HG03060 (cell line): Measurements from ENCODE around the gene HS1BP3.

ENCODE experiments used
- ATAC-seq: cut with Tn5 transposase; IDR thresholded peaks from one replicate; pipeline ENCODE4 v1.9.1; 2021; ENCODE audit warnings: low read depth, moderate number of reproducible peaks; ENCODE audit not compliant: unreplicated experiment

Gene HS1BP3

DNA sequence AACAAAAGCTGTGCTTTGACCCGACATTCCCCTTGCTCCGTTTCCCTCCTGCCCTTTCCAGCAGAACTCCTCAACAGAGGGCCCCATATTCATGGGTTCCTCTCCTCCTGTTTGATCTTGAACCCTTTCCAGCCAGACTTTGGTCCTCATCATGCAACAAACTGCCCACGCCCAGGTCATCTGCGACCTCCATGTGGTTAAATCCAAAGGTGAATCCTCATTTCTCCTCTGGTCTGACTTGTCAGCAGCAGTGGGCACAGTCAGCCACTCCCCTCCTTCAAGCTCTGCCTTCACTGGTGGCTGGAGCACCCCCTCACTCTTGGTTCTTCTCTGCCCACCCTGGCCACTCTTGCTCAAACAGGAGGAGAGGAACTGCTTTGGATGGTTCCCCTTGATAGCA lies 2.7 kb downstream of the HS1BP3 start:
- ATAC-seq, result no peak

- ATAC-seq, result no peak
Measured at GRCh38 chr2:20647738-20648137, 3.2 kb downstream of the HS1BP3 start.

- no peak for ATAC-seq
Measured at GRCh38 chr2:20647211-20647610, 3.7 kb downstream of the HS1BP3 start.

GRCh38 chr2:20646446-20646845 lies 4.5 kb downstream of the HS1BP3 start:
- ATAC-seq, result no peak

DNA sequence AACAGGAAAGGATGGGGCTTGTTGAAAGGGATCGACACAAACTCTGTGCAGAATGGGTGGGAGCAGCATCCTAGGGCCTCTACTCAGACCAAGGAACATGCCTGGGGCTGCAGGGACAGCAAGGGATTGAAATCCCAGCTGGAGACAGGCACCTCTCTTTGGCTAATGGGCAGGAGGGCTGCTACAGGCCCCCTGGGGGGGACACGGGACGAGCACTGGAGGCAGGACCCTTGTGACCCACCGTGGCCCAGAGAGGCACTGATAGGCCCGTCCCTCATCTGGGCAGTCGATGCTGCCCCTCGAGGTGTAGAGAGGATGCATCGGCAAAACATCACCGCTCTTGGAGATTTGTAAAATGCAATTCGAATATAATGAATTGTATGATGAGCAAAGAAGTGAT lies 5.1 kb downstream of the HS1BP3 start:
- no peak for ATAC-seq

GRCh38 chr2:20645301-20645701 lies 5.6 kb downstream of the HS1BP3 start:
- no peak for ATAC-seq

GRCh38 chr2:20643826-20644225 lies 7.1 kb downstream of the HS1BP3 start:
- ATAC-seq, result no peak

- no peak for ATAC-seq
Measured at GRCh38 chr2:20643060-20643459, 7.8 kb downstream of the HS1BP3 start.

GRCh38 chr2:20642055-20642971 lies 8.6 kb downstream of the HS1BP3 start:
- ATAC-seq, result peak; percentile 88

- no peak for ATAC-seq
Measured at GRCh38 chr2:20641123-20641985, 9.5 kb downstream of the HS1BP3 start.

- no peak for ATAC-seq
Measured at GRCh38 chr2:20640411-20641122, 10.3 kb downstream of the HS1BP3 start.

DNA sequence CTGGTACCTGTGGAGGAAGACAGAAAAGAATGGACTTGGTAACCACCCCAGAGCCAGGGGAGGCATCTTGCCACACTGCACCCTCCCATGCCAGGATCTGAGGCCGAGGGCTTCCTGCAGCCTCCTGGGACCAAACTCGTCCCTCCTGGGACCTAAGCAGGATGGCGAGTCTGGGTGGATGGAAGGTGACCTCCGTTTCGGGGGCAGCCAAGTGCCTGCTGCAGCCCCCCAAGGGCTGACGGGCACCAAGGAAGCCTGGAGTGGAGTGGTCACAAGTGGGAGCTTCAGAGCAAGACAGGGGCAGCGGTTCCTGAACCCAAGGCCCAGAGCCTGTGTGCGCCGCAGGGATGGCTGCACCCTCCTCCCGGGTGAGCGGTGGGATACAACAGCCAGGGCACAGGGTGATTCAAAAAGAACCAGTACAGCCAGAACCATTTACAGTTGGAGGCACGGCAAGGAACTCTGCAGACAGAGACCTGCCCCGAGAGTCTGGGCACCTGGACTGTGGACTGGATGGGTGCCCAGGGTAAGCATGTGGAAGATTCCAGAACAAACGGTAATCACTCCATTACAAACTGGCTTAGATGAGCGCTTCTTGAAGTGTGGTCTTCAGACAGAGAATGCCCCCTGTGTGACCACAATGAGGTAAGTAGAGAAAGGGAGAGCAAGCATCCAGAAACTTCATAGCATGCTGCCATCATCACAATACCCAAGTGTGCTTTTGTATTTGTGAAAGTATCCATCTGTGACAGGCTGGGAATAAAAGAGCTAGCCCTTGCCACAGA lies 12.1 kb downstream of the HS1BP3 start:
- ATAC-seq, result no peak

- ATAC-seq, result no peak
Measured at GRCh38 chr2:20638014-20638413, 12.9 kb downstream of the HS1BP3 start.

GRCh38 chr2:20637147-20637546 lies 13.8 kb downstream of the HS1BP3 start:
- ATAC-seq, result no peak

DNA sequence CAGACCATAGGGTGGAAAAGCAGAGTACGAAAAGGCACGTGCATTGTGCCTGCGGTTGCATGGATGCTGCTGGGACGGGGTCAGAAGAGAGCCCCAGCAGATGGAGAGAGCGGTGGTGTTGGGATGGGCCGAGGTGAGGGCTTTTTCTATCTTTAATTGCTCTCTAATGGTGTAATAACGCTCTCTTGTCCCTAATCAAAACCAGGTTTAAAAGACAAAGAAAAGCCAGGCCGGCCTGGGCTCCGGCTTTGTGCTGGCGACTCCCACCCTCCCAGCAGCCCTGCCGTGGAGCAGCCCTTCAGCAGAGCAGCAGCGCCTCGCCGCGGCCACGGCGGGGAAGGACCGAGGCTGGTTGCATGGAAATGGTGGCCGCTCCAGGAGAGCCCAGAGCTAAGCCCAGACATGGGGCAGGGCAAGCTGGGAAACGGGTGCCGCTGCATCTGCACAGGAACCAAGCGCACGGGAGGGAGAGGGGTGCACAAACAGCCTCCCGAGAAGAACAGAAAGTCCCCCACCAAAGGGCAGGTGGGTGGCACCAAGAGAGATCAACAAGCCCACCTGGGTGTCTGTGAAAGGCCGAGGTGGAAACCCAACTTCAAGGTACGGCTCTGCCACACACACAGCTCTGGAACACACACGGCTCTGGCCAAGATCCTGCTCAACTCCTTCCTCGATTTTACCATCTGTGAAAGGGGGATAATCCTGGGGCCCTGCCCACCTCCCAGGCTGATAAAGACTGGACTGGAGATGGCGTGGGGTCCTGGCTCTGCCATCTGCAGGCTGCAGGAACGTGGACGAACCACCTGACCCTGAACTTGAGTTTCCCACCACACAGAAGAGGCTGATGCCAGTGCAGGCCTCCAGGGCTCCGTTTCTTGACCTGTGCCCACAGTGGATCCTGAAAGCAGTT lies 15.0 kb downstream of the HS1BP3 start:
- no peak for ATAC-seq

GRCh38 chr2:20635113-20635510 lies 15.8 kb downstream of the HS1BP3 start:
- no peak for ATAC-seq

- ATAC-seq, result no peak
Measured at GRCh38 chr2:20634507-20635112, 16.3 kb downstream of the HS1BP3 start.

GRCh38 chr2:20633794-20634506 lies 16.9 kb downstream of the HS1BP3 start:
- ATAC-seq, result no peak
